ENCODE data around the gene GMPPB.
"Not testable (repeated sequence)": the region's sequence is repeated elsewhere in the genome, so short reads cannot be mapped to it uniquely, and the experiment has no call there.

The GMPPB gene

DNA sequence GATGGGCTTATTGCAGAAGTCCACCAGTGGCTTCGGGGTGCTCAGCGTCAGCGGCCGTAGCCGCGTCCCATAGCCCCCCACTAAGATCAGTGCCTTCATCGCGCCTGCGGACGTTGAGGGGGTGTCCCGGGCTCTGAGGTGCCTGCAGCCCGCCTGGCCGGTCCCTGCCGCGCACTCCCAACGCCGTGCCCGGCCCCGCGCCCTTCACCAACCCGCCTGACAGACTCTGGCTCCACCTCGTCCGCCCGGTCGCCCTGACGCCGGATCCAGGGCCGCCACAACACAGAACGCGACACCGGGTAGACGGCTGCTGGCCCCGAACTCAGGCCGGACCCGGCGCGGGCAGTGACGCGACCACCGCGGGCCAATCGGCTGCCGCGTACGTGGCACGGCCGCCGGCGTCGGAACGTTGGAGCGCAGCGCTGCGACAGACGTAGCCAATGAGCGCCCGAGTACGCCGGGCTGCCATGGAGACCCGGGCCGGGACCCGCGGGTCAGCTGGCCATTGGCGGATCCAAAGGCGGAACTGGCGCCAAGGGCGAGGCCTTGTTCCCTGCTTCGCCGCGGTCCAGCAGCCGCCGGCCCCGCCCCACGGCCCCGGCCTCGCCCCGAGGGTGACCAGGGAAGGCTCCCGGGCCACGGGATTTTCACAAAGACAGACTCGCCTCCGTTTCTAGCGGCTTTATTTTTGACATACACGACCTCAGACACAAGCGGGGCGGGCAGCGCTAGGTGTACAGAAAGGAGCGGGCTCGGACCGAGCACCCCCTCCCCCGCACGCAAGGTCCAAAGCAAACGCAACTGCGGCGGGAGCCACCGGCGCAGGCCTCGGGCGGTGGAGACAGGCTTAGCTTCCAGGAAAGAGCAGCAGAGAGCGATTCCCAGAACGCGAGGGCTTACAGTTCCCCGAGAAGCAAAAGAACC is at the start of gene GMPPB:
GMPPB (minus strand) TSS at position 324 of the 924 bp plus-strand sequence; CDS start at position 99, 225 bp downstream.
- peak; percentile 84 to 89 (median 86) for DNase-seq

DNA sequence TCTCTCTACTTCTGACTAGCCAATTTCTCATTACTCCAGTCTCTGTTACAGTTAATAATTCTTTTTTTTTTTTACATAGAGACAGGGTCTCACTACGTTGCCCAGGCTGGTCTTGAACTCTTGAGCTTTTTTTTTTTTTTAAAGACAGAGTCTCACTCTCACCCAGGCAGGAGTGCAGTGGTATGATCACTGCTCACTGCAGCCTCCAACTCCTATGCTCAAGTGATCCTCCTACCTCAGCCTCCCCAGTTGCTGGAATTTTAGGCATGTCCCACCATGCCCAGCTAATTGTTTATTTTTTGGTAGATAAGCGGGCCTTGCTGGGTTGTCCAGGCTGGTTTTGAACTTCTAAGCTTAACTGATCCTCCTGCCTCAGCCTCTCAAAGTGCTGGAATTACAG is 49.0 kb upstream of the GMPPB start:
- no peak for DNase-seq

DNA sequence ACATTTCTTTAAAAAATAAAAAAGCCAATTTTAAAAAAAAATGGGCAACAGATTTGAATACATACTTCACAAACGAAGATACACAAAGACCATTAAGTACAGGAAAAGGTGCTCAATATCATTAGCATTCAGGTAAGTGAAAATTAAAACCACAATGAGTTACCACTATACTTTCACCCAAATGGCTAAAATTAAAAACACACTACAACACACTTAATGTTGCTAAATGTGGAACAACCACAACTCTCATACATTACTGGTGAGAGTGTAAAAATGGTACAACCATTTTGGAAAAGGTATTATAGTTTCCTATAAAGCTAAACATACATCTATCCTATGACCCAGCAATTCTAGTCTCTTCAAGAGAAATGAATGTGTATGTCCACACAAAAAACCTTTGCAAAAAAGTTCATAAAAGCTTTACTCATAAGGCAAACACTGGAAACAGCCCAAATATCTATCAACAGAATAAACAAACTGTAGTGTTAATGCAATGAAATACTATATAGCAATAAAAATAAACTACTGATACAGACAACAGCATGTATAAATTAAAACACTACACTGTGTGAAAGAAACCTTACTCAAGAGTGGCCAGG is 47.7 kb upstream of the GMPPB start:
- no peak for DNase-seq

DNA sequence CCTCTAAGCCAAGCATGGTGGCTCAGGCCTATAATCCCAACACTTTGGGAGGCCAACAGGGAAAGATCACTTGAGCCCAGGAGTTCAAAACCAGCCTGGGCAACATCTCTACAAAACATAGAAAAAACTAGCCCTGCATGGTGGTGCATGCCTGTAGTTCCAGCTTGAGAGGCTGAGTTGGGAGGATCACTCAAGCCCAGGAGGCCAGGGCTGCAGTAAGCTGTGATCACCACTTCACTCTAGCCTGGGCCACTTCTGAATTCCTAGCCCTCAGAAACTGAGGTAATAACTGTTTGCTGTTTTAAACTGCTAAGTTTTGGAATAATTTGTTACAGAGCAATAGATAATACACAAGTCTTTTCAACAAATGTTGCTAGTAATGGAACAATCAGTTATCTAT is 46.2 kb upstream of the GMPPB start:
- no peak for DNase-seq

DNA sequence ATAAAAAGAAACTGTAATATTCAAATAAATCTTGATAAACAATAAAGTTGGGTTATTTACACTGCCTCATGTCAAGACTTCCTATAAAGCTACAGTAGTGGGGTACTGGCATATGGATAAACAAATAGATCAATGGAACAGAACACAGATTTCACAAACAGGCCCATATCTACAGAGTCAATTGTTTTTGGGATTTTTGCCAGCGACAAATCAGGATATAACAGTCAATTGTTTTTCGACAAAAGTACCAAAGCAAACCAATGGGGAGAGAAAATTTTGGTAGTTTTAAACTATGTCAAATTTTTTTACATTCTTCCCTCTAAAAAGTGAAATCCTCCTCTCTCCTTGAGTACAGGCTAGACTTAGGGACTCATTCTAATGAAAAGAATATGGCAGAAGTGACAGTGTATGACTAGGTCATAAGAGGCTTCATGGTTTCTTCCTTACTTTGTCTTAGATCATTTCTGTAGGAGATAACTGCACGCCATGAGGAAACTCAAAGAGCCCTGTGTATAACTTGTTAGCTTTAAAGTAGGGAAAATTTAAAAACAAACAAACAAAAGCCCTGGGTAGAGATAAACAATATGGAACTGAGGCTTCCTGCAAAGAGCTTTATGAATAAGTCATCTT is 45.6 kb upstream of the GMPPB start:
- DNase-seq, result no peak

DNA sequence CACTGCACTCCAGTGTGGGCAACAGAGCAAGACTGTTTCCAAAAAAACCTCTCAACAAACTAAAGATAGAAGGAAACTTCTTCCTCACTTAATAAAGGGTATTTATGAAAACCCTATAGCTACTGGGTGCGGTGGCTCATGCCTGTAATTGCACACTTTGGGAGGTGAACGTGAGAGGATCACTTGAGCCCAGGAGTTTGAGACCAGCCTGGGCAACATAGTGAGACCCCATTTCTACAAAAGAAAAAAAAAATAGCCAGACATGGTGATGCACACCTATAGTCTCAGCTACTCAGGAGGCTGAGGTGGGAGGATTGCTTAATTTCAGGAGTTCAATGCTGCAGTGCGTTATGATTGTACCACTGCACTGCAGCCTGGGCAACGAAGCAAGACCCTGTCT is 40.2 kb upstream of the GMPPB start:
- DNase-seq, result no peak

GRCh38 chr3:49761661-49762060 is 37.9 kb upstream of the GMPPB start:
- DNase-seq, result no peak

DNA sequence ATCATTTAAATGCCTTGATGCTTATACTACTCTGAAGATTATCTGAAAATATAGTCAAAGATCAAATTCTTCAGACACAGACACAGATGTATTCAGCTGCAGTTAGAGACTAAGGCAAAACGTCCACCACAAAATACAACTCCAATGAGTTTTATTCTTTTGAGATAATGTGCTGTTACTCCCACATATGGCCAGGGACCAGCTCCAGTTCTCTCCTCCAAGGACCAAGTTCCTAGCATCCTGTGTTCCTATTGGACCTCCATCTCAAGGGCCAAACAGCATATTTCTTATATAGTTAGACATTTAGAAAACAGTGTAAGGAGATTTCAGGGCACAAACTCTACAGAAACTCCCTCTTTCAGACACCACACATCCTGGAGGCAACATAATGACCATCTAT is 35.5 kb upstream of the GMPPB start:
- DNase-seq, result no peak

DNA sequence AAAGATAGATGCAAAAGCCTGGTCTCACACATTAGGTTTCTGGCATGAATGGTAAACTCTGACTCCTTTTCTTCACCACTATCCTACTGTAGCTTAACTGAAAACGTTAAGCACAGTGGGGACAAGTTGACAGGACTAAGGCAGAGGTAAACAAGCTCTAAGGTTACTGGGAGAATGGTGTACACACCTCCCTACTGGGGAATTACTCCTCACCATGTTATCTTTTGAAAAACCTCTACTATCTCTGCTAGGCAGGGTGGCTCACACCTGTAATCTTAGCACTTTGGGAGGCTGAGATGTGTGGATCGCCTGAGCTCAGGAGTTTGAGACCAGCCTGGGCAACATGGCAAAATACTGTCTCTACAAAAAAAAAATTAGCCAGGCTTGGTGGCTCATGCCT is 33.4 kb upstream of the GMPPB start:
- DNase-seq, result no peak

DNA sequence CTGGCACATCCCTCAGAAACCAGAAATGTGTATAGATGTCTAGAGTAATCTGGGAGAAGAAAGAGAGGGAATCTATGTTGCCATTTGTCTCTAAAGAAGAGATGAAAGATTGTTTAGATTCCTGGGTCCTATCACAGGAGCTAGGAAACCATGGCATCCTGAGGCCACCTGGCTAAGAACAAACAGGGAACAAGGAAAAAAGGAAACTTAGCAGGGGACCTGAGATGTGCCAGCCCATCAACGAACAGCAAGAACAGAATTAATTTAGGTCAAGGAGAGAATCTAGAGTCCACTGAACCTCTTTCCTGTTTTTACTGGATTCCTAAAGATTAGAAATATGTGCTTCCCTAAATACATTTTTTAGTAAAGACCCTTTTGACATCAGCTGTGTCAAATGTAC is 32.3 kb upstream of the GMPPB start:
- no peak for DNase-seq

DNA sequence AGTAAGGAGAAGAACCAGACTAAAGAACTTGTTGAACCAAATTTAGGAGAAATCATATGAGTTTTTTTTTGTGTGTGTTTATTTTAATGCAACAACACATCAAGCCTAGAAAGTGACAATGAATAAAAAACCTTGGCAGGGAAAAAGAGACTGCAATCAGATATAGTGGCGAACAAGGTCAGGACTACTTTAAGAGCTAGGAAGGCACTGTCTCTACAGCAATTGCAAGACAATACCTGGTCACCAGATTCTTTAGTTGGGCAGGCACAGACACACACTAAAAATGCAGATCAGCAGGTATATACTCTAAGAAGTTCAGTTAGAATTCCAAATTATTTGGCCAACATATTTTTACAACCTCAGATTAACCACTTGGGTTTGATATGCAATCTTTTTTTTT is 30.8 kb upstream of the GMPPB start:
- DNase-seq, result no peak

DNA sequence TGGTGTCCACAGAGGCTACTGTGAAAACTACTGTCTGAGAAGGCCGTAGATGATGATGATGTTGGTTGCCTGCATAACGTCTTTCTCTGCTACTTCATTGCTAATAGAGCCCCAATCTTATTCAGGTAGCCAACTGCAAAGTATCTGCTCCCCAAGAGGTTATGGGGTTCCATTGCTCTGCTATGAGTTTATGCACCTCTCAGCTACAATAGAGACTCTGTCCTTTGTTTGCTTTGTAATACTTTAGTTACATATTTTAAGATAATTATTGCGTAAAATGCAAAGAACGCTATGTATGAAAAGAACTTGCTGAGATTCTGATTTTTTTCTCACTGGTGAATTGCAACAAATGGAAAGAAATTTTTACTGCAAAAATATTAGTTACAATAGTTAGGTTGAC is 27.8 kb upstream of the GMPPB start:
- no peak for DNase-seq

DNA sequence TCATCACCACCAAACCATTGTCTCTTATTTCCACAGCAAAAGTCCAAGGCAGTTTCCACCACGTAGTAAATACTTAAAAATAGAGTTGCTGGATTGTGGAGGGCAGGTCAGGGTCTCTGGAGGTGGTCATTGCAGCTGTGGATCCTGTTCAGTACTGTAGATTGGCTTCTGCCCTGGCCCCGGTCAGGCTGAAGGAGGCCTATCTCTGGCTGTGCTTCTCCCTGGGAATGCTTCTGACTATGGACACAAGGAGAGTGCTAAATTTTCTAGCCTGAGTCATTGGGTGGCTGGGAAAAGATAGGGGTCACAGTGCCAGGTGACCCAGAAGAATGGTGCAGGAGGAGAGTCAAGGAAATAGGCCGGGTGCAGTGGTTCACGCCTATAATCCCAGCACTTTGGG is 26.3 kb upstream of the GMPPB start:
- DNase-seq, result no peak

DNA sequence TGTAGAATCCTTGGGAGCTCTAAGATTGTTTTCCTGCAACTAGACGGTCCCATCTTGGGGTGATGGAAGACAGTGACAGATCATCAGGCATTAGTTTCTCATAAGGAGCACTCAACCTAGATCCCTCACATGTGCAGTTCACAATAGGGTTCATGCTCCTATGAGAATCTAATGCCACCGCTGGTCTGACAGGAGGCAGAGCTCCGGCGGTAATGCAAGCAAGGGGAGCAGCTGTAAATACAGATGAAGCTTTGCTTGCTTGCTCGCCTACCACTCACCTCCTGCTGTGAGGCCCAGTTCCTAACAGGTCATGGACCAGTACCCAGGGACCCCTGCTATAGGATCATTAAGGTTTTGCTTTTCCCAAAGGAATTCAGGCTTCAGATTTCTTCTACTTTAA is 25.1 kb upstream of the GMPPB start:
- not testable (repeated sequence) for DNase-seq

DNA sequence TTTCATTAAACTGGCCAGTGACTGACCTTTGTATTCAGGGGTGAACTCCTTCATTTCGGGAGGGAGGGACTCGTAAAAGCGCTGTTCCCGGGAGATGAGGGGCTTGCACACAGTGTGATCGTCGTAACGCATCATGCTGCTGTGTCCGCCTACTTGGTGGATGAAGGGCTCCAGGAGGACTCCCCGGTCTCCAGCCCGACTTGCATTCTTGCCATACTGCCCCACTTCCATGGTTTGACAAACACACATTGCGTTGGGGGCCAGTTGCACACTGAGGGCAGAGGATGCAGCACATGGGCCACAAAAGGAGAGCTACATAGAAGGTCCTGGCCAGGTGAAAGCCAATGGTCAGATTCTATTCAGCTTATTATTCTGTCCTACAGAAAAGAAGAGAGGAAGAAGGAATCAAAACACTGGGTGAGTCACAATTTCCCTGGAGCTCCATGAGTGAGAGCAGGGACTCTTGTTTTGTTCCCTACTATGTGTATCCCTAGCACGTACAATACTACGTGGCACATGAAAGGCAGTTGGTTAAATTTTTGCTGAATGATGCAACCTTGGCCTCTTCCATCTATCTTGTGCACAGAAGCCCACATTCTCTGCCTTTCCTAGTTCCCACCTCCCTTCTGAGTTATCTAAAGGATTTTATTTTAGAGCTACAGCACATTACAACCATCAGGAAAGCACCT is 24.2 kb upstream of the GMPPB start:
- no peak for DNase-seq

- DNase-seq, result no peak
Observed at GRCh38 chr3:49745986-49746385, 22.2 kb upstream of the GMPPB start.

DNA sequence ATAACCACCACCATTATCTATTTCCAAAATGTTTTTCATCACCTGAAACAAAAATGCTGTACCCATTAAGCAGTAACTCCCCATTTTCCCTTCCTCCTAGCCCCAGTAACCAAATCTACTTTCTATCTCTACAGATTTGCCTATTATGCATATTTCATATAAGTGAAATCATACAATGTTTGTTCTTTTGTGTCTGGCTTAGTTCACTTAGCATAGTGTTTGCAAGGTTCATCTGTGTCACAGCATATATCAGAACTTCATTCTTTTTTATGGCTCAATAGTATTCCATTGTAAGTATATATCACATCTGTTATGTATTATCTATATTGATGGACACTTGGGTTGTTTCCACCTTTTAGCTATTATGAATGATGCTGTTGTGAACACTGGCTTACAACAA is 16.7 kb upstream of the GMPPB start:
- no peak for DNase-seq

DNA sequence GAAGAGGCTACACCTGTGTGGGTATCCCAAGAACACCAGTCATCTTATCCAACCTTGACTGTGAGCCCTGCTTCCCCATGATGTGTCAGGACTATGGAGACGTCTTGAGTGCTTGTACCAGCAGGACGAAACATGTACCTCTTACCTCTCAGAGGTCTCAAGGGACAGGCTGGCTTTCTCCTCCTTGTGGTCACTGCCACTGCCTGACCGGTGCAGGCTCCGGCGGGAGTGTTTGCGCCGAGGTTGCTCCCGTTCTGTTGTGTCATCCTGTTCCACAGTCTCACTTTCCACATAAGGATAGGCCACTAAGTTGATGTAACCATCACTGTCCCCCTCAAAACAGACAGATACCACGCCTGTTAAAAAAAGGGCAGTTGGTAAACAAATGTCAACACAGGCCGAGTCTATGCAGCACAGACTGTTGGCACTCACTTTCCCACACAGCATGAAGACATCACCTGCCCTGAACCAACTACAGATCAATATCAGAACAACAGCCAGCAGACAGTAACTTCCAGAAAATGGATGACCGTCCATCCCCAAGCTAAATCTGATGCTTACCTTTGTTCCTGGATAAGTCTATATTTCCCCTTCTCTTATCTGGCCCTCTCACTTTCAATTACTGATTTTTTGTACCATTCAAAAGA is 14.4 kb upstream of the GMPPB start:
- no peak for DNase-seq

GRCh38 chr3:49734752-49735151 is 11.0 kb upstream of the GMPPB start:
- DNase-seq, result no peak

DNA sequence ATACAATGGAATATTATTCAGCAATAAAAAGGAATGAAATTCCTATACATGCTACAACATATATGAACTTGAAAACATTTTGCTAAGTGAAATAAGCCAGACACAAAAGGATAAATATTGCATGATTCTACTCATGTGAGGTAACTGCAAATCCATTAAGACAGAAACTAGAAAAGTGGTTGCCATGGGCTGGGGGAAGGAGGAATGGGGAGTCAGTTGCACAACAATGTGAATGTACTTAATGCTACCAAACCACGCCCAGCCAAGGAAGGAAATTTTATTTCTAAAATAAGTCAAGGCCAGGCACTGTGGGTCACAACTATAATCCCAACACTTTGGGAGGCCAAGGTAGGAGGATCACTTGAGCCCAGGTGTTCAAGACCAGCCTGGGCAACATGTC is 9.8 kb upstream of the GMPPB start:
- no peak for DNase-seq

- DNase-seq, result no peak
Observed at GRCh38 chr3:49732597-49732996, 8.8 kb upstream of the GMPPB start.

DNA sequence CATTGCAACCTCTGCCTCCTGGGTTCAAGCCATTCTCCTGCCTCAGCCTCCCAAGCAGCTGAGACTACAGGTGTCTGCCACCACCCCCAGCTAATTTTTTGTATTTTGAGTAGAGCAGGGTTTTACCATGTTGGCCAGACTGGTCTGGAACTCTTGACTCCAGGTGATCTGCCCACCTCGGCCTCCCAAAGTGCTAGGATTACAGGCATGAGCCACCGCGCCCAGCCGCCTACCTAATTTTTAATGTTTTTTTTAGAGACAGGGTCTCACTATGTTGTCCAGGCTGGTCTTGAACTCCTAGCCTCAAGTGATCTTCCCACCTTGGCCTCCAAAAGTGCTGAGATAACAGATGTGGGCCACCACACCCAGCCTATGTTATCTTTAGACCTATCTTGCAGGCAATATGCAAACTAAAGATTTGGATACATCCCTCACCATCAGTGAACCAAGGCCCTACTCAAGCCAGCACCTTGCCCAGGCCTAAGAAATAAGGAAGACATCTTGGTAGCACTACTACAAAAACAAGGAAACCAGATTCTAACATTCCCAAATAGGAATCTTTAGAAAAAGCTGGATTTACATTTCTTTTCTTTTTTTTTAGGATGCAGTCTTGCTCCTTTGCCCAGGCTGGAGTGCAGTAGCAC is 6.3 kb upstream of the GMPPB start:
- DNase-seq, result no peak
